K562 (cell line): ENCODE data around the gene ADRB1.

Source experiments
- CHD2 ChIP-seq: IDR thresholded peaks from 2 replicates; pipeline ENCODE4 v1.6.1; 2011; ENCODE audit warnings: low read depth, low read length
- GABPA ChIP-seq: fragments of 200-800 bp; sonication (Bioruptor generic); conservative IDR thresholded peaks from 2 replicates; pipeline ENCODE4 v1.6.1; 2016; ENCODE audit warnings: low read depth, missing genetic modification characterization, missing compliant biosample characterization
- POLR2A ChIP-seq: fragments of 450-650 bp; conservative IDR thresholded peaks from 2 replicates; pipeline ENCODE4 v1.6.1; 2016
- POLR2AphosphoS5 ChIP-seq: IDR thresholded peaks from 2 replicates; pipeline ENCODE4 v1.6.1; 2011; ENCODE audit warnings: mild to moderate bottlenecking, low read depth, low read length, moderate library complexity; ENCODE audit not compliant: control insufficient read depth, insufficient read depth
- PRDM10 ChIP-seq: fragments of 450-650 bp; IDR thresholded peaks from 2 replicates; pipeline ENCODE4 v1.6.1; 2018; ENCODE audit not compliant: partially characterized antibody

DNA sequence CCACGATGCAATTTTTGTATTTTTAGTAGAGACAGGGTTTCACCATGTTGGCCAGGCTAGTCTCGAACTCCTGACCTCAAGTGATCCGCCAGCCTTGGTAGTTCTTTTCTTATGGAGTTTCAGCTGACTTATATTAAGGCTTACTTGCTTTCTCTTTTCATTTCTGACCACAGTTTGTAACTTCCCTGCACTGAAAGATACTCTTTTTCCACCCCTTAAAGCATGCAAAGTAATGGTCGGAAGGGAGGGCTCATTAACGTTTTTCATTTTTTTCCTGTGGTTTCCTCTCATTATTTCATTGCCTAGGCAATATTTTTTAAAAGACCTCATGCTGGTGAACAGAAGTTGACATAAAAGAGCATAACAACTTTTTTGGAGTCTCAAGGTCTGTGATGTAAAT is 27.0 kb downstream of the ADRB1 start:
- TF ChIP-seq PRDM10 (no peak), POLR2AphosphoS5 (no peak), POLR2A (no peak), CHD2 (no peak), GABPA (tag) (no peak)
